ENCODE data around the gene RALGAPA2.
"Not testable (repeated sequence)": the region's sequence is repeated elsewhere in the genome, so short reads cannot be mapped to it uniquely, and the experiment has no call there.

Gene RALGAPA2

GRCh38 chr20:20548527-20549266 lies 163.7 kb downstream of the RALGAPA2 start:
- DNase-seq (ENCODE audit: low read depth, low spot score), result no peak
- POLR2A ChIA-PET, result no interaction called here
- no peak overlapping the region for H3K4me3 ChIP-seq (ENCODE audit: low read depth, low read length)
- CTCF ChIA-PET, result interaction anchor here (0.9 to 1.3 kb wide), 2 partner anchors 29 to 84 kb away, joined by 3 to 5 read pairs; no protein-coding TSS in a partner anchor
- no peak for TF ChIP-seq CTCF (IDR thresholded peaks at IDR 0.05; ENCODE audit: insufficient read depth, low read length, missing control alignments)

GRCh38 chr20:20547876-20548266 lies 164.6 kb downstream of the RALGAPA2 start:
- TF ChIP-seq CTCF (IDR thresholded peaks at IDR 0.05; ENCODE audit: insufficient read depth, low read length, missing control alignments), result no peak
- POLR2A ChIA-PET, result no interaction called here
- no peak overlapping the region for H3K4me3 ChIP-seq (ENCODE audit: low read depth, low read length)
- CTCF ChIA-PET, result no interaction called here
- no peak for DNase-seq (ENCODE audit: low read depth, low spot score)

- no peak overlapping the region for H3K4me3 ChIP-seq (ENCODE audit: low read depth, low read length)
- no peak for TF ChIP-seq CTCF (IDR thresholded peaks at IDR 0.05; ENCODE audit: insufficient read depth, low read length, missing control alignments)
- ChIA-PET CTCF (no interaction called here), POLR2A (no interaction called here)
- peak; percentile 24 for DNase-seq (ENCODE audit: low read depth, low spot score)
Measured at GRCh38 chr20:20547221-20547875, 165.1 kb downstream of the RALGAPA2 start.

GRCh38 chr20:20546402-20546801 lies 166.0 kb downstream of the RALGAPA2 start:
- TF ChIP-seq CTCF (IDR thresholded peaks at IDR 0.05; ENCODE audit: insufficient read depth, low read length, missing control alignments), result no peak
- CTCF ChIA-PET, result no interaction called here
- H3K4me3 ChIP-seq (ENCODE audit: low read depth, low read length), result no peak overlapping the region
- no peak for DNase-seq (ENCODE audit: low read depth, low spot score)
- POLR2A ChIA-PET, result no interaction called here

GRCh38 chr20:20543348-20543747 lies 169.1 kb downstream of the RALGAPA2 start:
- CTCF ChIA-PET; DNase-seq (ENCODE audit: low read depth, low spot score); H3K4me3 ChIP-seq (ENCODE audit: low read depth, low read length); POLR2A ChIA-PET: not testable (repeated sequence)

GRCh38 chr20:20536240-20536933 lies 176.1 kb downstream of the RALGAPA2 start:
- DNase-seq (ENCODE audit: low read depth, low spot score), result no peak
- no peak for TF ChIP-seq CTCF (IDR thresholded peaks at IDR 0.05; ENCODE audit: insufficient read depth, low read length, missing control alignments)
- no peak overlapping the region for H3K4me3 ChIP-seq (ENCODE audit: low read depth, low read length)
- CTCF ChIA-PET, result interaction anchor here (1.0 kb wide), 1 partner anchor 17 kb away, joined by 3 read pairs; no protein-coding TSS in a partner anchor
- POLR2A ChIA-PET, result no interaction called here

All from AG04449 (cell line).